Myocyte (in vitro differentiated cells): Measurements from ENCODE around the gene CCNF. TPM values are rescaled to one million over a fixed set of nuclear protein-coding genes. Genes with fewer than 3 reads are reported as not detected.
A peak's percentile ranks its signal among the peaks of the same experiment; 100 is the strongest.
"Not testable (repeated sequence)": the region's sequence is repeated elsewhere in the genome, so short reads cannot be mapped to it uniquely, and the experiment has no call there.

Source experiments
- DNase-seq: peaks from one replicate; pipeline ENCODE4 v3.0.0-alpha.2; 2012; ENCODE audit warnings: low read depth
- total RNA-seq: library from RNA; depleted of rRNA; stranded (reverse); fragments of >200 nt; gene quantifications from 2 replicates; pipeline ENCODE4 v1.2.3, GENCODE V29; 2014

The CCNF gene
- total RNA-seq, 1 donor from 2014 or later = 3.2 TPM

GRCh38 chr16:2471016-2471652, 41.9 kb downstream of the CCNF start, which contains the start of gene NTN3:
TSS of gene NTN3 (plus strand) at chr16:2471297. CDS start at chr16:2471702, 405 bp downstream.
- no peak for DNase-seq

- DNase-seq = no peak
These were observed 42.6 kb downstream of the CCNF start for GRCh38 chr16:2471653-2472487.

GRCh38 chr16:2472488-2472864, 43.2 kb downstream of the CCNF start:
- DNase-seq = no peak

GRCh38 chr16:2472885-2473445, 43.7 kb downstream of the CCNF start:
- DNase-seq = no peak

GRCh38 chr16:2473446-2473926, 44.2 kb downstream of the CCNF start:
- no peak for DNase-seq

GRCh38 chr16:2473999-2474876, 45.0 kb downstream of the CCNF start:
- peak; percentile 44 for DNase-seq

- peak; percentile 84 for DNase-seq
These were observed 45.7 kb downstream of the CCNF start, which contains the start of gene TBC1D24 for GRCh38 chr16:2474877-2475412. TSS of gene TBC1D24 (plus strand) at chr16:2475127. CDS start at chr16:2496149, 21,022 bp downstream.

GRCh38 chr16:2475413-2476344, 46.4 kb downstream of the CCNF start:
- DNase-seq = no peak

- DNase-seq = no peak
These were observed 47.1 kb downstream of the CCNF start for GRCh38 chr16:2476345-2476720.

- no peak for DNase-seq
These were observed 47.5 kb downstream of the CCNF start for GRCh38 chr16:2476741-2477140.

GRCh38 chr16:2477327-2477726, 48.1 kb downstream of the CCNF start:
- no peak for DNase-seq

GRCh38 chr16:2478279-2478678, 49.0 kb downstream of the CCNF start:
- no peak for DNase-seq

- DNase-seq = not testable (repeated sequence)
These were observed 50.7 kb downstream of the CCNF start for GRCh38 chr16:2479996-2480395.

- DNase-seq = no peak
These were observed 51.7 kb downstream of the CCNF start for GRCh38 chr16:2480948-2481347.

GRCh38 chr16:2481676-2482075, 52.4 kb downstream of the CCNF start:
- no peak for DNase-seq

- DNase-seq = peak; percentile 91
These were observed 53.0 kb downstream of the CCNF start for GRCh38 chr16:2482249-2482648.

- DNase-seq = peak; percentile 92
These were observed 53.7 kb downstream of the CCNF start for GRCh38 chr16:2482708-2483534.
